ENCODE results near the gene RAD23B. TPM values are rescaled to one million over a fixed set of nuclear protein-coding genes. Genes with fewer than 3 reads are reported as not detected.

The RAD23B gene
- total RNA-seq, 1 experiment from 2014 or later, result 251 TPM

- Histone ChIP-seq H3K9me2 (ENCODE audit: insufficient read depth) (no peaks in the 10 kb centered on the region), H2AFZ (ENCODE audit: low read depth, low read length, poor library complexity, severe bottlenecking) (no peak overlapping the region), H3K4me3 (replicated peaks in 1 of 2; ENCODE audit: low read depth in 1 of 2, low read length in 2 of 2) (no peak overlapping the region), H3K79me2 (ENCODE audit: insufficient read depth, low read length) (no peaks in the 10 kb centered on the region), H3K4me2 (ENCODE audit: low read length) (peak overlapping the region; percentile 11; the same call in 1 of the 2 replicates), H3K4me1 (ENCODE audit: control insufficient read depth in 1 of 2, insufficient read depth in 2 of 2, low read length in 2 of 2) (peaks cover 22 to 31% of the 10 kb centered on the region in 2 experiments), H3K9ac (ENCODE audit: low read length) (no peak overlapping the region), H3K27me3 (ENCODE audit: insufficient read depth, low read length) (no peaks in the 10 kb centered on the region), H3K36me3 (ENCODE audit: control insufficient read depth in 1 of 2, insufficient read depth in 2 of 2, low read length in 2 of 2) (no peaks in the 10 kb centered on the region), H3K9me3 (ENCODE audit: control insufficient read depth in 1 of 2, insufficient read depth in 1 of 2, low read depth in 1 of 2, low read length in 2 of 2) (no peaks in the 10 kb centered on the region), H4K20me1 (ENCODE audit: insufficient read depth) (no peaks in the 10 kb centered on the region), H3K27ac (ENCODE audit: low read depth, low read length) (no peak overlapping the region)
- ATAC-seq (no peak), DNase-seq (ENCODE audit: low read depth, low spot score) (no peak)
- no TSS peak for BruUV-seq (replicated peaks)
- ChIA-PET CTCF (interaction anchor here (1.2 kb wide), 1 partner anchor 9 kb away, joined by 3 read pairs; no protein-coding TSS in a partner anchor), POLR2A (interaction anchor here (1.3 kb wide), 1 partner anchor 20 kb away, joined by 4 read pairs; no protein-coding TSS in a partner anchor), RAD21 (ENCODE audit: low non-redundant PET in 1 of 2, low total read pairs in 2 of 2, uncharacterized antibody in 2 of 2, unreplicated experiment in 2 of 2) (no interaction called here)
- intact Hi-C loops (cut with micrococcal nuclease), result no loop called here
- no peak for TF ChIP-seq SRF (IDR thresholded peaks at IDR 0.05; ENCODE audit: low read depth)
- no peak for TF ChIP-seq CBX3 (IDR thresholded peaks at IDR 0.05; ENCODE audit: low read depth)
- TF ChIP-seq YY1 (IDR thresholded peaks at IDR 0.05; ENCODE audit: extremely low read depth, insufficient replicate concordance, low read depth, low read length), result no peak
- TF ChIP-seq CTCF (IDR thresholded peaks at IDR 0.05 in 2 of 3, conservative IDR thresholded peaks at IDR 0.05 in 1 of 3; ENCODE audit: borderline replicate concordance in 1 of 3, insufficient read depth in 1 of 3, low read depth in 2 of 3, low read length in 2 of 3), result no peak
- TF ChIP-seq, protein P1, sequence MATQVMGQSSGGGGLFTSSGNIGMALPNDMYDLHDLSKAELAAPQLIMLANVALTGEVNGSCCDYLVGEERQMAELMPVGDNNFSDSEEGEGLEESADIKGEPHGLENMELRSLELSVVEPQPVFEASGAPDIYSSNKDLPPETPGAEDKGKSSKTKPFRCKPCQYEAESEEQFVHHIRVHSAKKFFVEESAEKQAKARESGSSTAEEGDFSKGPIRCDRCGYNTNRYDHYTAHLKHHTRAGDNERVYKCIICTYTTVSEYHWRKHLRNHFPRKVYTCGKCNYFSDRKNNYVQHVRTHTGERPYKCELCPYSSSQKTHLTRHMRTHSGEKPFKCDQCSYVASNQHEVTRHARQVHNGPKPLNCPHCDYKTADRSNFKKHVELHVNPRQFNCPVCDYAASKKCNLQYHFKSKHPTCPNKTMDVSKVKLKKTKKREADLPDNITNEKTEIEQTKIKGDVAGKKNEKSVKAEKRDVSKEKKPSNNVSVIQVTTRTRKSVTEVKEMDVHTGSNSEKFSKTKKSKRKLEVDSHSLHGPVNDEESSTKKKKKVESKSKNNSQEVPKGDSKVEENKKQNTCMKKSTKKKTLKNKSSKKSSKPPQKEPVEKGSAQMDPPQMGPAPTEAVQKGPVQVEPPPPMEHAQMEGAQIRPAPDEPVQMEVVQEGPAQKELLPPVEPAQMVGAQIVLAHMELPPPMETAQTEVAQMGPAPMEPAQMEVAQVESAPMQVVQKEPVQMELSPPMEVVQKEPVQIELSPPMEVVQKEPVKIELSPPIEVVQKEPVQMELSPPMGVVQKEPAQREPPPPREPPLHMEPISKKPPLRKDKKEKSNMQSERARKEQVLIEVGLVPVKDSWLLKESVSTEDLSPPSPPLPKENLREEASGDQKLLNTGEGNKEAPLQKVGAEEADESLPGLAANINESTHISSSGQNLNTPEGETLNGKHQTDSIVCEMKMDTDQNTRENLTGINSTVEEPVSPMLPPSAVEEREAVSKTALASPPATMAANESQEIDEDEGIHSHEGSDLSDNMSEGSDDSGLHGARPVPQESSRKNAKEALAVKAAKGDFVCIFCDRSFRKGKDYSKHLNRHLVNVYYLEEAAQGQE (IDR thresholded peaks at IDR 0.05; ENCODE audit: low read depth), result no peak
- TF ChIP-seq CEBPB (IDR thresholded peaks at IDR 0.05; ENCODE audit: low read depth), result no peak
- no peak for TF ChIP-seq ZBTB33 (IDR thresholded peaks at IDR 0.05; ENCODE audit: extremely low read depth, insufficient replicate concordance, low read length)
- no peak for TF ChIP-seq EGR1 (IDR thresholded peaks at IDR 0.05; ENCODE audit: low read depth)
- TF ChIP-seq, protein P2, sequence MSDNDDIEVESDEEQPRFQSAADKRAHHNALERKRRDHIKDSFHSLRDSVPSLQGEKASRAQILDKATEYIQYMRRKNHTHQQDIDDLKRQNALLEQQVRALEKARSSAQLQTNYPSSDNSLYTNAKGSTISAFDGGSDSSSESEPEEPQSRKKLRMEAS (IDR thresholded peaks at IDR 0.05), result no peak
These were observed 13.4 kb upstream of the RAD23B start for GRCh38 chr9:107269681-107270080.
